ENCODE results near the gene ZDHHC13.

The ZDHHC13 gene

GRCh38 chr11:19116971-19117759, at the start of gene ZDHHC13:
Gene ZDHHC13 (plus strand): TSS chr11:19117168. CDS start chr11:19117250, 82 bp downstream.
- peak; percentile 98 for DNase-seq

GRCh38 chr11:19071255-19071654, 45.7 kb upstream of the ZDHHC13 start:
- peak; percentile 84 for DNase-seq

GRCh38 chr11:19072464-19072863, 44.5 kb upstream of the ZDHHC13 start:
- DNase-seq, result no peak

GRCh38 chr11:19073454-19074415, 43.2 kb upstream of the ZDHHC13 start:
- no peak for DNase-seq

GRCh38 chr11:19075636-19076035, 41.3 kb upstream of the ZDHHC13 start:
- DNase-seq, result no peak

GRCh38 chr11:19076744-19077589, 40.0 kb upstream of the ZDHHC13 start:
- peak; percentile 86 for DNase-seq

GRCh38 chr11:19077965-19078364, 39.0 kb upstream of the ZDHHC13 start:
- no peak for DNase-seq

- DNase-seq, result no peak
Measured at GRCh38 chr11:19079643-19080440, 37.1 kb upstream of the ZDHHC13 start.

- DNase-seq, result no peak
Measured at GRCh38 chr11:19080579-19080993, 36.4 kb upstream of the ZDHHC13 start.

- no peak for DNase-seq
Measured at GRCh38 chr11:19083166-19083565, 33.8 kb upstream of the ZDHHC13 start.

GRCh38 chr11:19084661-19085315, 32.2 kb upstream of the ZDHHC13 start:
- no peak for DNase-seq

GRCh38 chr11:19087658-19088057, 29.3 kb upstream of the ZDHHC13 start:
- DNase-seq, result no peak

GRCh38 chr11:19088791-19089190, 28.2 kb upstream of the ZDHHC13 start:
- no peak for DNase-seq

GRCh38 chr11:19089421-19089820, 27.5 kb upstream of the ZDHHC13 start:
- no peak for DNase-seq

GRCh38 chr11:19091366-19091765, 25.6 kb upstream of the ZDHHC13 start:
- no peak for DNase-seq

GRCh38 chr11:19092342-19092741, 24.6 kb upstream of the ZDHHC13 start:
- DNase-seq, result no peak

- no peak for DNase-seq
Measured at GRCh38 chr11:19092850-19093249, 24.1 kb upstream of the ZDHHC13 start.

- no peak for DNase-seq
Measured at GRCh38 chr11:19093976-19094375, 23.0 kb upstream of the ZDHHC13 start.

- DNase-seq, result no peak
Measured at GRCh38 chr11:19094859-19095258, 22.1 kb upstream of the ZDHHC13 start.

GRCh38 chr11:19099093-19099492, 17.9 kb upstream of the ZDHHC13 start:
- DNase-seq, result no peak

GRCh38 chr11:19100885-19101284, 16.1 kb upstream of the ZDHHC13 start:
- no peak for DNase-seq
